Cortex of kidney (tissue), 1 donor: ENCODE data around the gene TFE3.

Source experiments
- DNase-seq: peaks from one replicate; lab custom pipeline; 2025; lab: John Stamatoyannopoulos, UW

Gene TFE3

DNA sequence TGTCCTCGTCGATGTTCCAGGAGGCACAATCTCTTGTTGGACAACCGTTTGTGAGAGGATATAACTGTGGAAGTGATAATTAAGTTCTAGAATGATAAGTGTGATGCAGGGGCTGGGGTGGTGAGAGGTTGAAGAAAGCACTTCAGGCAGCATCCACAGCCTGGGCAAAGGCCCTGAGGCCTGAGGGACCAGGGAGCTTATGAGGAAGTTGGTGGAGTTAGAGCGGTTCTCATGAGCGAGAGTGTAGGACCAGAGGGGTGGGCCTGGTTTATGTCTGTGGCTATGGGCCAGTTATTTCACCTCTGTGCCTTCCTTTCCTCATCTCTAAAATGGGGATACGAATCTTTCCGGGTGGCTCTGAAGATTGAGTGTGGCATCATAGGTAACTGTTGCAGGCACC, 18.3 kb upstream of the TFE3 start:
- no peak for DNase-seq

- no peak for DNase-seq
Observed at GRCh38 chrX:49060914-49061313, 17.8 kb upstream of the TFE3 start.

- DNase-seq = no peak
Observed at GRCh38 chrX:49059681-49060085, 16.5 kb upstream of the TFE3 start.

DNA sequence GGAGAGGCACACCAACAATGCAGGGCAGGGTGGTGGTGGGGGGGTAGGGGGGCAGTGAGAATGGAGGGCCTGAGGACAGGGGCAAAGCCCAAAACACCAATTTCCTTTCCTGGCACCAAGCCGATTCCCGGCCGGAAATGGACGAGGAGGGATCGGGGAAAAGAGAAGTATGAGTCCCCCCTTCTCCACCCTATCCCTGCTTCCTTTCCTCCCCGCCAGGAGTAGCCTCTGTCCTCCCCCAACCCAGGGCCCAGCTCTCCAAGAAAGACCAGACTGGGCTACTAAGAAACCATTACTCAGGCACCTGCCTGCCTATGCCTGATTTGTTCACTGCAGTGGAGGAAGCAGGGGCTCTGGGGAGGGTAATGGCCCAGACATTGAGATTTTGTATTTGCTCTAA, 16.0 kb upstream of the TFE3 start:
- DNase-seq = no peak

DNA sequence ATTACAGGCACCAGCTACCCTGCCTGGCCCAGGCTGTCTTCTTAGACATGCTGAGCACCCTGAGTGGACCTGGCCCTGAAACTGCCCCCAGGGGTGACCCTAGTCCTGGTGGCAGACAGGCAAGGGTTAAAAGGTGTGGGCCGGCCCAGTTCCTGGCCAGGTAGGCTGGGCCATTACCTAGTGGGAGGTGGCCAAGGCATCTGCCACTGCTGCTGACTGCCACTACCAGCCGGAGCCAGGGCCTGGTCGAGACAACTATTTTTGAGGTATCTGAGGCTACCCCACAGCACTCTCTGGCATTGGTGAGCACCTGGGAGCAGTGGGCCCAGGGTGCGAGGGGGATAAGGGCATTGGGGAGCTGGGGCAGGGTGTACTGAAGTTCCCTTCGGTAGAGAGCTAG, 15.6 kb upstream of the TFE3 start, which contains the start of gene CCDC120:
Gene CCDC120, plus strand, starts transcription at position 206 of the 400 bp plus-strand sequence. CDS start 3,043 bp downstream, outside the sequence.
- no peak for DNase-seq

DNA sequence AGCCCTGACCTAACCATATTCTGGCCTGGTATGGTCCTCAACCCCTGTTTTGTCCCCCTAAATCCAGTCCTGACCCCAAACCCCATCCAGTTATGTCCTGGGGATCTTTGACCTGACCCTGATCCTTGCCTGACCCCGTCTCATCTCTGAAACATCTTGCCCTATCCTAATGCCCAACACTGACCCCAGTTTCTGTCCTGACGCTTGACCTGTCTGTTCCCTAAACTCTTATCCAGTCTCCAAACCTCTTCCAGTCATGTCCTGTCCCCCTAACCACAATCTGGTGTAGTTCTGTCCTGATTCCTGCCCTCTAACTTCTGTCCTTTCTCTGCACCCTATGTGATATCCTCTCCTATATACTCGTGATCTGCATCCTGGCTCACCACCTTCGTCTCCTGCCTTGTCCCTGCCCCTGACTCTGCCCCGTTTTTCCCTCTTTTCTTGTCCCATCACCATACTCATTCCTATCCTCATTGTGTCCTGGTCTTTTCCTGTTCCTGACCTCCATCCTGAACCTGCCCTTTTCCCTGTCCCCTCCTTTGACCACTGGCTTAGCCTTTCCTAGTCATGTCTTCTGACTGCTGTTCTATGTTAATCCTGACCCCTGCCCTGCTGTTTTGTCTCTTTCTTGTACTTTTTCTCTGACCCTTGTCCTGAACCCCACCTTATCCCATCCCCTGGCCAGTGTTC, 11.1 kb upstream of the TFE3 start:
- no peak for DNase-seq

- DNase-seq = no peak
Observed at GRCh38 chrX:49053223-49054072, 10.3 kb upstream of the TFE3 start.

DNA sequence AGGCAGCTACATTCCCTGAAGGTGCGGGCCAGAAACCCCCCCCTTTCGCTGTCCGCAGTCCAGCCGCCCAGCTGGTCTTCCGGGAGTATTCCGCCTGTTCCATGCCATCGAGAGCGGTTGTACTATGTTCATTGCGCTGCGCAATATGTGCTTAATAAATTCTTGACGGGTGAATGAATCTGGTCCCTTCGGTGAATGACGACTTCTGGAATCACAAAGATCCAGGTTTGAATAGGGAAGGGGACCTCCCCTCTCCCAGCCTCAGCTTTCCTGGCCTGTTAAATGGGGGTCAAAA, 777 bp upstream of the TFE3 start:
- DNase-seq = no peak

- DNase-seq = no peak
Observed at GRCh38 chrX:49042581-49043219, 457 bp downstream of the TFE3 start.

DNA sequence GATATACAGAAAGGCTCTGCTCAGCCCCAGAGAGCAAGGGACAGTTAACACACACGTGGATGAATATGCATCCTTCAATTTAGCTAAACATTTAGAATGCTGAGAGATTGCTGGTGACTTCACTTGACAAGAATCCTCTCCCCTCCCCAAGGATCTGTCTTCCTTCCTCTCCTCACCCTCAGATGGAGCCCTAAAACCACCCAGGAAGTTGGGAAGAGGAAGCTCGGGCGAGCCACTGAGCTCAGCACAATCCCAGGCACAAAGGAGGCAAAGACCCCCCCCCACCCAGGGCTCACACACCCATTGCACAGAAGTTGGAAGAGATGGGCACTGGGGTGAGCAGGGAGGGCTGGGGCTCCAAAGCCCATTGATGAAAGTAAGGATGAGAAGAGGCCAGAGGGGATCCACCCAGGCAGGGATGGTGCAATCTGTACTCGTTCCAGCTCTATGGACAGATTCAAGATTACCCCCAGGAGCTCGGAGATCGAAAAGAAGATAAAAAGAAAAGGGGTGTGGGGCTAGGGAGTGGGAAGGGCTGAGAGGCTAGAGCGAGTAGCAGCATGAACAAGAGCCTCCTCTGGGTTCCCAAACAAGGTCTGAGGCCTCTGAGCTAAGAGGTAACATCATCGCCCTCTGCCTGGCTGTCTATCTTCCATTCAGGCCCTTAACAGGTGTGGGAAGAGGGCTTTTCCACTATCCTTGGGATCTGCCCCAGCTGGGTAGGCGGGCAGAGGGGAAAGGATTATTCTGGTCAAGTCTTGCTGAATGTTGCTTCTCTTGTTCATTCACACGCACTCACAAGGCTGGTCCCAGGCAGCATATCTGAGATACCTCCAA, 1.2 kb downstream of the TFE3 start:
- no peak for DNase-seq

- no peak for DNase-seq
Observed at GRCh38 chrX:49040376-49040955, 2.7 kb downstream of the TFE3 start.

- no peak for DNase-seq
Observed at GRCh38 chrX:49039598-49040375, 3.4 kb downstream of the TFE3 start.

DNA sequence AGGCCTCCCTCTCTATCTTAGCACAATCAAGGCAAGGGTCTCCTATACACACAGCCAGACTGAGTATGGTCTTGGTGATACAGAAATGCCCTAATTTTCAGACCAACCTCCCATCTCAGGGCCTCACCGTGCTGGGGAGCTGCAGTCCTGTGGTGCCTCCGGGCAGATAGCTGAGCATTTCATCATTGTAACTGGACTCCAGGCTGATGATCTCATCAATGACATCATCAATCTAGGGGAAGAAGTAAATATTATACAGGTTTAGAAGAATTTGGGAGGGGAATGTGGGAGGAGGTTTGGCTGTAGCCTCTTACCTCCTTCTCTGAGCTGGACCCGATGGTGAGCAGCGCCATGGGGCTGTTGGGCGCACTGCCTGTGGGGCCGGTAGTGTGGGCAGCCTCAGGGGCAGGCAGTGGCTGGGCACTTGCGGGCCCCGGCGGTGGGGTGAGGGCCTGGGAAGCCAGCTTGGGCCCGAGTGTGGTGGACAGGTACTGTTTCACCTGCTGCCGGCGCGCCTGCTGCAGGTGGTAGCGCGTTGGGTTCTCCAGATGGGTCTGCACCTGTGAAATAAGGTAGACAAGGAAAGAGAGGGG, 5.2 kb downstream of the TFE3 start:
- no peak for DNase-seq

DNA sequence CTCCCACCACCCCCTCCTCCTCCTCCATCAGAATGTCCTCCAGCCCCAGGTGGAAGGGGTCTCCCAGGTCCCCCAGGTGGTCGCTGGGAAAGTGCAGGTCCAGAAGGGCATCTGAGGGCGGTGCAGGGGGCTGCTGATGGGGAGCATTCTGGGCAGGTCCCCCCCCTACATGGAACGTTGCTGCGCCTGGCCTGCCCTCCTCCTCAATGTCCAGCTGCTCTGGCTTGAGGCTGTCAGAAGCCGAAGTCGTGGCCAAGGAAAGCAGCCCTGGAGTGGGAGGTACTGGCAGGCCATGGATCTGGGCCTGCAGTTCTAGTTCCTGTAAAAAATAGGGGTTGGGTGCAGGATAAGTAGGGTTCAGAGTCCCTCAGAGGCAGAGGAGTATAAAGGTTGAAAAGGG, 12.9 kb downstream of the TFE3 start:
- no peak for DNase-seq

DNA sequence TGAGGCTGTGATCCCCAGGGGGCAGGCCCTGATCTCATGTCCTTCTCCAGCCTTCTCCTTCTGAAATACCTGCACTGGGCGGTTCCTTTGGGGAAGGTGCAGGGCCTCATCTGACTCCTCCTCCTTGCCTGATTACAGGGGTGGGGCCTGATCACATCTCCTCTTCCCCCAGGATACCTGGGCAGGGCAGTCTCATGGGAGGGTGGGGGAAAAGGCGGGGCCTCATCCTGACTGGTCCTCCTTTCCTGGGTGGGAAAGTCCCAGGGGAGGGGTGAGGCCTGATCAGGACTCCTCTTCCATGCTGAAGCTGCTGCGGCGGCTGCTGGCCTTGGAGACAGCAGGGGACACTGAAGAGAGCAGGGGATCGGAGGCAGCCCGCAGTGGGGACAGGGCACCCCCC, 13.3 kb downstream of the TFE3 start:
- DNase-seq = no peak

DNA sequence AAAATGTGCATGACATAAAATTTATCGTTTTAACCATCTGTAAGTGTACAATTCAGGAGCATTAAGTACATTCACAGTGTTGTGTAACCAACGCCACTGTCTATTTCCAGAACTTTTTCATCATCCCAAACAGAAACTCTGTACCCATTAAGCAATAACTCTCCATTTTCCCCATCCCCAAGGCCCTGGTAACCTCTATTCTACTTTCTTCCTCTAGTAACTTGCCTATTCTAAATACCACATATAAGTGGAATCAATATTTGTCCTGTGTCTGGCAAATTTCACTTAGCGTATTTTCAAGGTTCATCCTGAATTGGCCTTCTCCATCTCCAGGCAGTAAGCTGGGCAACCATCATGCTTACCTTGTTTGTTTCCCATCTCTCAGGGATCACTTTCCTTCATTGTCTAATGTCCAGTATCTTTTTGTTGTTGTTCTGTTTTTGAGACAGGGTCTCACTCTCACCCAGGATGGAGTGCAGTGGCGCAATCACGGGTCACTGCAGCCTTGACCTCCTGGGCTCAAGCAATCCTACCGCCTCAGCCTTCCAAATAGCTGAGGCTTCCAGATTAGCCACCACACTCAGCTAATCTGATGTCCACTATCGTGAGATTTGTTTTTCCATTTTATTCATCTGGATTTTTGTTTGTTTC, 23.4 kb downstream of the TFE3 start:
- DNase-seq = no peak

DNA sequence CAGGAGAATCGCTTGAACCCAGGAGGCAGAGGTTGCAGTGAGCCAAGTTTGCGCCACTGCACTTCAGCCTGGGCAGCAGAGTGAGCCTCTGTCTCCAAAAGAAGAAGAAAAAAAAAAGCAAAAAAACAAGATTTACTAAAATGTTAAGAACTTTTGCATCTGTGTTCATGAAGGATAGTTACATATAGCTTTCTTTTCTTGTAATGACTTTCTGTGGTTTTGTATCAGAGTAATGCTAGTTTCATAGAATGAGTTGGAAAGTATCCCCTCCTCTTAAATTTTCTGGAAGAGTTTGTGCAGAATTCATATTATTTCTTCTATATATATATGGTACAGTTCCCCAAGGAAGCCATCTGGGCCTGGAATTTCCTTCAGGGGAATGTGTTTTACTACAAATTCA, 24.1 kb downstream of the TFE3 start:
- no peak for DNase-seq

DNA sequence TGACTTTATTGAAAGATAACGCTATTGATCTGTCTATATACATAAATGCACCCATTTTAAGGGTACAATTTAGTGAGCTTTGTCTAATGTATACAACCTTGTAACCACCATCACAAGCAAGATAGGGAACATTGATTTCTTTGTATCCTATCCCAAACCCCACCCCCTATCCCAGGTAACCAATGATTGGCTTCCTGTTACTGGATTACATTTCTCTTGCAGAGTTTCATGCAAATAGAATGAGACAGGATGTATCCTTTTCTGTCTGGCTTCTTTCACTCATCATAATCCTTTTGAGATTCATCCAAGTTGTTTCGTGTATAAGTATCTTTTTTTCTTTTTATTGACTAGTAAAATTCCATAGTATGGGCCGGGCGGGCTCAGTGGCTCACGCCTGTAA, 39.5 kb downstream of the TFE3 start:
- DNase-seq = no peak

- no peak for DNase-seq
Observed at GRCh38 chrX:49002091-49002935, 40.8 kb downstream of the TFE3 start, which contains the start of gene GRIPAP1. Gene GRIPAP1 (minus strand): TSS chrX:49002264. CDS start chrX:49002229, 35 bp downstream.
